Measurements from ENCODE around the gene CACNA1A.

Gene CACNA1A

DNA sequence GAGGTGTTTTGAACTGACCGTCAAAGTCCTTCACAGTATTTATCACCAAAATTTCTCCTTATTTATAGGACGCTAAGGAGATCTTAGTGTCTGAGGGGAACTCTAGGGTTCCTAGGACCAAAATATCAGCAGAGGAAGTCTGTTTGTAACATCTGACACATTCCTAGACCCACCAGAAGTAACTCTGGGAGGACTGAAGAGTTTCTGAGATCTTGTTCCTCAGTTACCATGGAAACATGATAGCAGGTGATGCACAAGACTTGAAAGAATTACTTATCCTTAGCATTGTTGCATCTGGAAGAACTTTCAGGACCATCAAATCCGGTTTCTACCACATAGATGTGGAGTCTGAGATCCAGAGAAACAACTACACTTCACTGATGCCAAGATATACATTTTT lies 191.5 kb downstream of the CACNA1A start:
- DNase-seq (ENCODE audit: low read depth in 2 of 2): no peak

DNA sequence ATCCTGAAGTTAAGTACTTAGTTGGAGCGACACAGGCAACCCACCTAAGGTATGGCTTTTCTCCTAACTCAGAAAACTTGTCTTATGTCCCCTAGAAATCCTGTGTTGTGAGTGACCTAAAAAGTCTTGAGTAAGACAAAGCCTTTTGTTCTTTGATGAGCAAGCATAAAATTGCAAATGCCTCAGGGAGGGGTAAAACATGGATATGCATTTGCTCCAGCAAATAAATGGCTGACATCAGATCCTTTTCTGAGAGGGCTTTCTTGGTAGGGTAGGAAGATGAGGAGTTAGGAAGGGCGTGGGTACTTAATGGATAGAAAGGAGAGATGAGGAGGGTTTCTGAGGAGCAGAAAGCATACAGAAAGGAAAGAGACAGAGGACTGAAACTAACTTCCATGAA lies 192.4 kb downstream of the CACNA1A start:
- DNase-seq (ENCODE audit: low read depth in 2 of 2): no peak

DNA sequence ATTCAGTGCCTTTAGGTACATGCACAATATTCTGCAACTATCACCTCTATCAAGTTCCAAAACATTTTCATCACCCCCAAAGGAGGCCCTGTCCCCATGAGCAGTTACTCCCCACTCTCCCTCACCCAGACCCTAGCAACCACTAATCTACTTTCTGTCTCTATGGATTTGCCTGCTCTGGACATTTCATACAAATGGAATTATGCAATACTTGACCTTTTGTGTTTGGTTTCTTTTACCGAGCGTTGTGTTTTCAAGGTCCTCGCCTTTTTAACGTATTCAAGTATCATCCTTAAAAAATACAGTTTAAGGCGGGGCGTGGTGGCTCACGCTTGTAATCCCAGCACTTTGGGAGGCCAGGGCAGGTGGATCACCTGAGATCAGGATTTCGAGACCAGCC lies 196.4 kb downstream of the CACNA1A start:
- DNase-seq (ENCODE audit: low read depth in 2 of 2): no peak

DNA sequence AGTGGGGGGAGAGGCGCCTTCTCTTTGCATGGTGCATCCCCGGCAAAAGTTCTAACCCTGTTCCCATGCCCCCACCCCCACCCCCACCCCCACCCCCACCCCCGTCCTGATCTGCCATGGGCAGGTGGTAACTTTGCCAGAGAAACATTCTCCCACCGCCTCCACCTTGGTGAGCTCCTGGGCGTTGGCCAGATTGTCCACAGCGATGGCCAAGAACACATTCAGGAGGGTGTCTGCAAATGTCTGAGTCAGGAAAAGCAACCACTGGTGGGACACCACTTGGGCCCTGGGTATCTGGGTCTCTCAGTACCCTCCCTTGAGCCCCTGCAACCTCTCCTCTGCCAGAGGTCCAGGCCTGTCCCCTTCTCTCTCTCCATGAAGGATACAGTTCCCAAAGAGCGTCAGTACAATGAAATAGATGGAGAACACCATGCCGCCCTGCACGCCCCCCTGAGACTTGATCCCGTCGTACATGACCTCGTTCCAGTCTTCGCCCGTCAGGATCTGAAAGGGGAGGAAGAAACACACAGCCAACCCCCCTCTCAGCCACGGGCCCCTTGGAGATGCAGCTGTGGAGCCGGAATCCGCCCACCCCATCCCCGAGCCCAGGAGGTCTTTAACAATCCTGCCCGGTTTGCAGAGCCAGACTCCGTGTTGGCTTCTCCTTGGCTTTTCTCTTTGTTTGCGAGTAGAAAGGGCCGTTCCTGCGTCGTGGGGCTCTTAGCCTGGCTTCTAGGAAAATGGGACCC lies 202.7 kb downstream of the CACNA1A start:
- DNase-seq (ENCODE audit: low read depth in 2 of 2): no peak

DNA sequence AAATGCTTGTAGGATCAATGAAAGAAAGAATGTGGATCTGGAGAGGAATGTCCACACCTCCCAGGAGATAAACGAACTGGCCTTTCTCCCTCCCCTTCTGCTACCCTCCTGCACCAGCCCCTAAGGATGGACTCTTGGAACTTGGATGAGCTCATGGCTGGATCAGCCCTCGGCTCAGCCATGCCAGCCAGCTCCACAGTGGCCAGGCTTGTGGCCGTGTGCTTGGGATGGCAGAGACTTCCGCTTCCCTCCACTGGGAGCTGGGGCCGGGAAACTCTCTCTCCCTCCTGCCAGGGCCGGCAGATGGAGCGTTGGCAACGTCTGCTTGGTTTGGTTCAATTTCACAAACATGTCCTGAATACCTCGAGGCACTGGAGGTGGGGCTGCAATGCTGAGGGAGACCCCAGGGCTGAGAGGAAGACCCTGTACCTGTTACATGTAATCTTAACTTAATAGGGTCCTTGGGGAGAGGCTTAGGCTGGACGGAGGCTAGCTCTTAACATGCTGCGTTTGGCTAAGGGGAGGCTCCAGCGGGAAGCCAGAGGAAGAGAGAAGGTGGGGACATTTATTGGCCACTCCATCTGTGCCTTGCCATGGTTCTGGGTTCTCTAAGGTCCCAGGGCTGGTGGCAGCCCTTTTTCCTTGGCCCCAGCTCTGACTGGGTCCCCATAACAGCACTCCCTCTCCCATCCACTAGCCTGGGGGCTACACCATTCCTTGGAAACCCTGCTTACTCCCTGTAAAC lies 203.6 kb downstream of the CACNA1A start:
- DNase-seq (ENCODE audit: low read depth in 2 of 2): no peak

DNA sequence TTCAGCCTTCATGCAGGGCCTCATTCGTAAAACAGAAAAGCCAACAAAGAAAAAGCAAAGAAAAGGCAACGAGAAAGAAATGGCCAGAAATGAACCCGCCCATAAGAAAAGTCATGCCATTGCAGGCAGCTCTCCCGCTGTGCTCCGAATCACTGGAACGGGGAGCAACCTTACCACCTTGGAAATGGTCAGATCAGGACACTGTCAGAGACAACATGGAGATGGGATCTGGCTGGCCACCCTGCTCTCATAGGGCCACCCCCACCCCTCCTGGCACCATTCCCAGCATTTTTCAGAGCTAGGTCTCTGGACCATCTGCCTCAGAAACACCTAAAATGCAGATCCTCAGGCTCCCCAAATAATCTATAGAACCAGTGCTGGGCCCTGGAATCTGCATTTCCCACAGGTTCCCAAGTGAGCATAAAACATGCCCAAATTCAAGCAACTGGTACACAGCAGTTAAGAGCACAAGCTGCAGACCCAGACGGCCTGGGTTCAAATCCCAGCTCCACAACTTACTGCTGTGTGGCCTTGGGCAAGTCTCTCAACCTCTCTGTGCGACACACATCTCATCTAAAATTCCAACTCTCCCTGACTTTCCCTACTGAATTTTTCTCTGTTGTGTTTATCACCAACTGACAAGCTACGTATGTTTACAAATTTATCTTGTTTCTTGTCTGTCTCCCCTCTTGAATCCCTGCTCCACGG lies 204.5 kb downstream of the CACNA1A start:
- no peak for DNase-seq (ENCODE audit: low read depth in 2 of 2)

DNA sequence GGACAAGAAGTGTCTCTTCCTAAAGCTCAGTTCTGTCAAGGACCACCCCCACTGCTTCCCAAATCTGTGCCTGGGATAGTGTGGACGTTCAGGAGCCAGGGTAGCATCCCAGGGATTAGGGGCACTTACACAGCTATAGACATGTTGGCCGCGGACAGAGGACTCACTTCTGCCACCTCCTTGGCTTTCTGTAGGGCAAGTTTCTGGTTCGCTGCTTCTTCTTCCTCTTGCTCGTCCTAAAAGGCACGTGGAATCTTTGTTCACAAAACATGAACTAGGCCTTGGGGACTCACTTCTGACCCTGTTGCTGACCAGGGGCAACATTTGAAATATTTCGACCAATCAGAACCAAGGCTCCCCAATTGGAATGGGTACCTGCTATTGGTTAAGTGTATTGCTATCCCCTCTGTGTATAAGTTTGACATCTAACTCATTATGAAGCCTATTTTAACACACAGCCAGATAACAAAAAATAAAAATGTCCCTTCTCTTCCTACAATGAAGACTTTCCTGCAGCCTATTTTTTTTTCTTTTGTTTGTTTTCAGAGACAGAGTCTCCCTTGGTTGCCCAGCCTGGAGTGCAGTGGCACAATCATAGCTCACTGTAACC lies 205.8 kb downstream of the CACNA1A start:
- no peak for DNase-seq (ENCODE audit: low read depth in 2 of 2)

DNA sequence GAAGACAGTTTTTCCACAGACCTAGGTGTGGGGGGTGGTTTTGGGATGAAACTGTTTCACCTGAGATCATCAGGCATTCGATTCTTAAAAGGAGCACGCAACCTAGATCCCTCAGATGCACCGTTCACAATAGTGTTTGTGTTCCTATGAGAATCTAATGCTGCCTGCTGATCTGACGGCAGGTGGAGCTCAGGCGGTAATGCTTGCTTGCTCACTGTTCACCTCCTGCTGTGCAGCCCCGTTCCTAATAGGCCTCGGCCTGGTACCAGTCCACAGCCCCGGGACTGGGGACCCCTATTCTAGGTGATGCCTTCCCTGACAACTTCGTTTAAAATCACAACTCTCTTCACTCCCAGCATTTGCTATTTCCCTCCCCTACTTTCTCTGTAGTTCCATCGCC lies 206.4 kb downstream of the CACNA1A start:
- DNase-seq (ENCODE audit: low read depth in 2 of 2): no peak

DNA sequence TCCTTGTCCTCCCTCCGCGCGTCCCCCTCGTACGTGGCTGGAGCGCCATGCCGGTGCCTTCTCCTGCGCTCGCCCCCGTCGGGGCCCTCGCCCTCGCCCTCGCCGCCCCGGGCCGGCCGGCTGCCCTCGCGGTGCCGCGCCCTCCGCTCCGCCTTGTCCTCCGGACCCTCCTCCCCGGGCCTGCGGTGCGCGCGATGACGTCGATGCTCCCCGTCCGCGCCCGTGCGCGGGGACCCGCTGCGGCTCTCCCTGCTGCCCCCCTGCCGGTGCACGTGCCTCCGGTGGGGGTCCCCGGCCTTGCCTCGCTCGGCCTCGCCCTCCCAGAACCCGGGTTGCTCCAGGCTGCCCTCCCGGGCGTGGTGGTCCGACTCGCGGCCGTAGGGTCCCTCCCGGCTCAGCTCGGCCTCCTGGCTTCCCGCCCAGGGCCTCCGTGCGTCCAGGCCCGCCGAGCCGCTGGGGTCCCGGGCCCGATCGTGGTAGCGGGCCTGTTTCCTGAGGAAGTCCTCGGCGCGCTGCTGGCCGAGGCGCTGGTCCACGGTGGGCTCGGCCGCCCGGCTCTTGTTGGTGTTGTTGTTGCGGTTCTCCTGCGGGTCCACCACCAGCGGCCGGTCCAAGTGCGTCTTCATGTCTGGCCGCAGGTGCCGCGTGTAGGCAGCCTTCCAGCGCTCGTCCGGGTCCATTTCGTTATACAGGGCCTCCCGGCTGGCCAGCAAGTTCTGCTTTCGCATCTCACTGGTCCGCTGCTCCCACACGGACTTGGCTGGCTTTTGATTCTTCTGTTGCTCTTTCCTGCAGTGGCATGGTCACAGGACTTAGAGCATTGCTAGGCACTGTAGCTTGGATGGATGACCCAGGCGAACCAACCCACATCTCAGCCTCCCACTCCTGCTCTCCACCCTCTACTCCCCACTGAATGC lies 207.5 kb downstream of the CACNA1A start:
- no peak for DNase-seq (ENCODE audit: low read depth in 2 of 2)

DNA sequence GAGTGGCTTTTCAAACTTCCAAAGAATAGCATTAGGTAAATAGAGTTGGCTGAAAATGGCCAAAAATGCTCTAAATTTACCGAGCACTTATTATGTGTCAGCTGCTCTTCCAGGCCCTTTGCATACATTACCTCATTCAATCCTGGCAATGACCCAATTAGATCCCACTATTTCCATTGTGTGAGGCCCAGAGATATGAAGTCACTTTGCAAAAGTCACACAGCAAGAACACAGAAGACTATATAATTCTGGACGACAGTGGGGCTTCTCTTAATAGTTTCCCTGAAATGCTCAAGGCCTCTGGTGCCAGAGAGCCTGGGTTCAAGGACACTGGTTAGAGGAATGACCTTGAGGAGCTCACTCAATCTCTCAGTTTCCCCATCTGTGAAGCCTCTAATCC lies 209.3 kb downstream of the CACNA1A start:
- no peak for DNase-seq (ENCODE audit: low read depth in 2 of 2)

DNA sequence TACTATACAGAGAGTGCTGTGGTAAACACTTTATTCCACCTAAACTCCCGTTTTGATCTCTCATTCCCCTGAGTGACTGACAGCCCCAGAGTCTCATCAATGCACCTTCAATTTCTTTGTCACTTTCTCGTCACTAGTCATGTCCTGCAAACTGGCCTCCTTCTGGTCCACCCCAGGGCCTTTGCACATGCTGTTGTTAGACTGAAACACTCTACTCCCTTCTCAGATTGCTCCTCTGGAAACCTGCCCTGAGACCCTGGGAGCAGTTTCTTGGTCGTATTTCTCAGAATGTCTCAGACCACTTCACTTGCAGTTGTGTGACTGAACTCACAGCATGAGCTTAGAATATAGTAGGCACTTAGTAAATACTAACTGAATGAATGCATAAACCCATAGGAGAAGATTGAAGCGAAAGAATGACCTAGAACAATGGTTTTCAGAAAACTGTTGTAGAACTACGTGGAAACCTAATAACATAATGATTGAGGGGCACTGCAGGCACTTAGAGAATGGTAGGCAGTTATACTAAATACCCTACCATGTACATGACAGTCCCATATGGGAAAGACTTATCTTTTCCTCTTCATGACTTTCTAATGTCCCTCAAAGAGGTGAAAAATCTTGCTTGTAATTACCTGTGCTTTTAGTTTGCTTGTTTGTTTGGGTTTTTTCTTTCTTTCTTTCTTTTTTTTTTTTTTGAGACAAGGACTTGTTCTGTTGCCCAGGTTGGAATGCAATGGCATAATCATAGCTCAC lies 211.3 kb downstream of the CACNA1A start:
- DNase-seq (ENCODE audit: low read depth in 2 of 2): no peak

DNA sequence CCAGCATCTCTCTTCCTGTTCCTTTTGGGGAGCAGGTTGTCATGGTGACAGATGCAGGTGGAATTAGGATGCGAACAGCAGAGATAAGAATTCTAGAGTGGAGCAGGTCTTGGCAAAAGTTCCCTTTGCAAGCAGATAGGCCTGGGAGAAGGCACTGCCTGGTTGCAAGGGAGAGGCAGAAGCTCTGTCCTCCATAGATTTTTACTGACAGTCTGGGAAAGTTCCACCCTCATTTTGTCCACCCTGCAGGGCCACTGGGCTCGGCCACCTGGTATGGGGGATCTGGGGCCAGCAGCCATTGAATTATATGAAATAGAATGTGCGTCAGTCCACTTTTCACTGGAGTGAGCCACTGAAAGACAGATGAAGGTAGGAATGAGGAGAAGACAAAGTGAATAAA lies 214.4 kb downstream of the CACNA1A start:
- no peak for DNase-seq (ENCODE audit: low read depth in 2 of 2)

DNA sequence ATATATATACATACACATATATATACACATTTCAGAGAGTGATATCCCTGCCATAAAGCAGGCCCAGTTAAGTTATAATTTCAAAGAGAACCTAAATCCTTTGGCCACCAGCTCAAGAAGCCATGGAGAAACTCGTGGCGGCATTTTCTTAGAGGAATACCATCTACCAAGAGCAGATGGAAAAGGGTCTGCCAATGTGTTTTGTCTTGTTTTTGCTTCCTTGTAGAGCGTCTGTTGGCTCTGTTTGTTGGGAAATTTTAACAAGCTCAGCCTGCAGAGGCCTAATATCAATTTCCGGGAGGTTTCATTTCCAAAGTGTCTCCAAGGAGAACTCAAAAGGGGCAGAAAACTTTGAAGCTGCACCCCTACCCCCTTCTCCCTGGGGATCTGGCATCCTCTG lies 215.5 kb downstream of the CACNA1A start:
- DNase-seq (ENCODE audit: low read depth in 2 of 2): no peak

DNA sequence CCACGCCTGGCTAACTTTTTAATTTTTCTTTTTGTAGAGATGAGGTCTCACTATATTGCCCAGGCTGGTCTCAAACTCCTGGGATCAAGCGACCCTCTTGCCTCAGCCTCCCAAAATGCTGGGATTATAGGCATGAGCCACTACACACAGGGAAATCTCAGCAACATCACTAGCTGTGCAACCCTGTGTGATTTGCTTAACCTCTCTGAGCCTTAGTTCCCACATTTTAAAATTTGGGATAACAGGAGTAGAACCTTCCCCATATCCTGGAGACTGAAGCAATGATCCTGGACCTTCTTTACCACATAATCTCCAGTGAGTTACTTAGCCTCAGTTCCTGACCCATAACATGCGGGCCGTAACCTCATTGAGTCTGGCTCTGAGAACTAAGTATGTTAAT lies 217.0 kb downstream of the CACNA1A start:
- DNase-seq (ENCODE audit: low read depth in 2 of 2): no peak

DNA sequence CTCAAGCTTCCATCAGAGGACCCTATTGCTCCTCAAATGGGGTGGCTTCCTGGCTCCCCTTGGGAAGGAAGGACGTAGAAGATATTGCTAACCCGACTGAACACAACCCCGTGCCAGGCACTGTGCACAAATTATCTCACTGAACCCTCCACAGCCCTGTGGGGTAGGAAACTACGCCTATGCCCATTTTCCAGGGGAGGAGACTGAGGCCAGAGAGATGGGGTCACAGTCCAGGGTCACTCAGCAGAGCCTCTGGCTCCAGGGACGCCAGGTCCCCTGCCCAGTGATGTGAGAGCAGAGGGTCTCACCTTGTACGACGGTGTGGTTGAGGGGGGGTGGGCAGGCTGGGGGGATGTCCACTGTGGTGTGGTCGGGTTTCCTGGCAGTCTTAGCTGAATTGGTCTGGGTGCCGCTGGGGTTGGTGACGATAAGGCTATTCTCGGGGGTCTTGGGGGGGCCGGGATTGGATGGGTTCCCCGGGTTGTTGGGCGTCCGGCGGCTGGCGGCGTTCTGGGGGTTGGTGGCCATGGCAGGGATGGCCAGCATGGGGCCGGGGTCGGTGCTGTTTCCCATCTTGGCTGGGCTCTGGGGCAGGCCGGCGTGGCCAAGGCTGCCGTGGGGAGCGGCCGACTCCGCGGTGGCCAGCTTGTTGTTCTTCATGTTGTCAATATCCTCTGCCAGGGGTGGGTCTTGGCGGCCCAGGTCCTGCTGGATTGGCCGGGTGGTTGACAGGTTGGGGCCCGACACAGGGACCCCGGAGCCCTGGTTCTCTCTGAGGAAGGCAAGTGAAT lies 219.9 kb downstream of the CACNA1A start:
- no peak for DNase-seq (ENCODE audit: low read depth in 2 of 2)

DNA sequence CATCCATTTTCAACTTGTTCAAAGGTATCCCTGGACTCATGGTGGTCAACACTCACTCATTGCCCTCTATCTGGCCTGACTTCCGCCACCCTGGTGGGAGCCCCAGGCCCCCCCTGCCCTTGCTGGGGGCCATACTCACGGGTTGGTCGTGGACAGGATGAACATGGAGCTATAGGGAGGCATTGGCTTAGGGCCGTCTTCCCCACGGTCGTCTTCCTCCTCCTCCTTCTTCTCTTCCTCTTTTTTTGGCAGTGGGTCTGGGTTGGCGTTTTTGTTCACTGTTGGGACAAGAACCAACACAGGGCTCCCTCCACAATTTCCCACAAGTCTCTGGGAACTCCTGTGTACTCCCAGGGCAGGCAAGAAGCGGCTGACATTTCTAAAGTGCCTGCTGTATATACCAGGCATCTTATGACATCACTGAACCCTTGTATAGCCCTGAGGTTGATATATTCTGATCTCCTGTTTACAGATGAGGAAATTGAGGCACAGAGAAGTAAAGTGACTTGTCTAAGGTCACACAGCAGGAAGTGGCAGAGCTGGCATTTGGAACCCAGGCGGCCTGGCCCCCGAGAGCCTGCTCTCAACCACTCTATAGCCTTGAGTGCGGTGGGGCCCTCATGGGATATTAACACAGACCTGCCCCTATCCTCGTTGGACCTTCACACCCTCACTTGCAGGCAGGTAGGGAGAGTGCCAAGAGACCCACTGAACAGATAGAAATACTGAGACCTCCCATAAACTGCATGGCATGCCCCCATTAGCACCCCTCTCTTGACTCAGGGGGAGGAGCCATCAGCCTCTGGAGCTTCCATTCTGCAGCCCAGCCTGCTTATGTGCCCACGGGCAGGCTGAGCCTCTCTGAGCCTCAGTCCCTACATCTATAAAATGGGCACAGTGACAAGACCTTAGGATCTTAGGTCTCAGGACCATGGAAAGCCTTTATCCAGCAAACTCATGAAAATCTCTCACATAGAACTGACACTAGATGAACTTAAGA lies 221.1 kb downstream of the CACNA1A start:
- DNase-seq (ENCODE audit: low read depth in 2 of 2): no peak

DNA sequence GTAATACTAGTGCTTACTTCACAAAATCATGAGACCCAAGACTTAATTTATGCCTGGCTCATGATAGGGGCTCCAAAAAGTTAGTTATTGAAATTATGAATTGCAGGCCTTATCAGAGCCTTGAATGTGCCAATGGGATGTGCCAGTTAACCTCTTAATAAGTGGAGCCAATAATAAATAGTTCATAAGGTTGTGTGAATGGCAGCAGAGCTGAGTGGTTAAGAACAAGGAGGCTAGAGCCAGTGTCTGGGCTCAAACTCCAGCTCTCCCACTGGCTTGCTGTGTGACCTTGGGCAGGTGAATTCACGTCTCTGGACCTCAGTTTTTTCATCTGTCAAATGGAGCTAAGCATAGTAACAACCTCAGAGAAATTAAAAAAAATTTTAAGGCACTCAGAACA lies 222.4 kb downstream of the CACNA1A start:
- no peak for DNase-seq (ENCODE audit: low read depth in 2 of 2)

DNA sequence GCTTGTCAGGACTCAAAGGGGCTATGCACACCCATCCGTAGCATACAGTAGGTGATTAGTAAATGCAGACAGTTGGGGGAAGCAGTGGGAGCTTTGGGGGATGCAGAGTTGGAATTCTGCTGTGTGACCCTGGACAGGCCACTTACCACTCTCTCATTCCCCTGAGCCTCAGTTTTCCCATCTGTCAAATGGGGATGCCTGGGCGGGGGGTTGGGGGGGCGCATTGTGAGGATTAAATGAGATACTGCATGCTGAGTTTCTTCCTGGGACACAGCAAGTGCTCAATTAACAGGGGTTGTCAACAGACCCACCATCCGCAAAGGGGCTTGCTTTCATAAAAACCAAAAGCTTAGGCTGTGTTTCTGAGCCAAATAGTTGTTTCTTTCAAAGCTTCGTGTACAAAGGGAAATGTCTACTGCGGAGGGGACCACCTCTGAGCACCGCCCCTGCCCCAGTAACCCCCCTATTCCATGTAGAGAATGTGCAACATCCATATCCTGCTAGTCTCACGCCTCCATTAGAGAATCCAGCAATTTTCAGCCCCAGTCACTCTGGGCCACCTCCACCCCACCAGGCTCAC lies 223.7 kb downstream of the CACNA1A start:
- DNase-seq (ENCODE audit: low read depth in 2 of 2): no peak

All from stimulated activated CD8-positive, alpha-beta memory T cell treated with anti-CD3 and anti-CD28 coated beads, Interleukin-15, amount 100 ng/mL, for 4 hours (primary cell).